Measurements from ENCODE around the gene CLDN4.
"Not testable (repeated sequence)": the region's sequence is repeated elsewhere in the genome, so short reads cannot be mapped to it uniquely, and the experiment has no call there.

CLDN4 gene

DNA sequence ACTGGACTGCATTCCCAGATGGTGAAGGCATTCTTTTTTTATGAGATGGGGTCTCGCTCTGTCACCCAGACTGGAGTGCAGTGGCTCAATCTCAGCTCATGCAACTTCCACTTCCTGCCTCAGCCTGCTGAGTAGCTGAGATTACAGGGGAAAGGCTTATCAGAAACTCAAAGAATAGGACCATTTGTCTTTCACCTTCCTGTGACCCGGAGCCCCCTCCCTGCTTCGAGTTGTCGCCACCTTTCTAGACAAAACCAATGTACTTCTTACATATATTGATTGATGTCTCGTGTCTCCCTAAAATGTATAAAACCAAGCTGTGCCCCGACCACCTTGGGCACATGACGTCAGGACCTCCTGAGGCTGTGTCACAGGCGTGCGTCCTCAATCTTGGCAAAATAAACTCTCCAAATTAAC, 13.3 kb downstream of the CLDN4 start:
- TF ChIP-seq TARDBP (IDR thresholded peaks at IDR 0.05) (no peak), FOXK2 (IDR thresholded peaks at IDR 0.05) (no peak), ZNF384 (IDR thresholded peaks at IDR 0.05) (no peak), SP1 (IDR thresholded peaks at IDR 0.05) (no peak)
- POLR2A ChIA-PET = no interaction called here

DNA sequence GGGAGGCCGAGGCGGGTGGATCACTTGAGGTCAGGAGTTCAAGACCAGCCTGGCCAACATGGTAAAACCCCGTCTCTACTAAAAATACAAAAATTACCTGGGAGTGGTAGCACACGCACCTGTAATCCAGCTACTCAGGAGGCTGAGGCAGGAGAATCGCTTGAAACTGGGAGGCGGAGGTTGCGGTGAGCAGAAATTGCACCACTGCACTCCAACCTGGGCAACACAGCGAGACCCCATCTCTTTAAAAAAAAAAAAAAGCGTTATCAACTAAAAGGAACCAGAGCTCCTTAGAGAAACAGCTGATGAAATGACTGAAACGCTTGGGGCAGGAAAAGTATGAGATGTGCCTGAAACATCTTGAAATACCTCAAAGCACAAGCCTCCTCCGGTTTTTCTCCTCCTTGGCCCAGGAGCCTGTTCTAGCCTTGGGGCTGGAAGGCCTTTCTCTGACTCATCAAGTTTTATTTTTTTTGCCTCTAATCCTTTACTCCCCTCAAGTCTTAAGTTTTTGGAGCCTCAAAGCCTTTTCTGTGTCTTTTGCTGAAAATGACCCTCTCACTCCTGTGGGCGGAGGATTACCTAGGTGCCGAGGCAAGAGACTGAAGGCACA, 14.2 kb downstream of the CLDN4 start:
- ChIA-PET POLR2A (no interaction called here), CTCF (interaction anchor here (0.6 to 0.7 kb wide), 2 partner anchors 11 to 23 kb away, joined by 3 to 5 read pairs; no protein-coding TSS in a partner anchor)

More for the DNA sequence above, 13.3 kb downstream of the CLDN4 start:
- DNase-seq (ENCODE audit: extremely low spot score) = no peak
- CTCF ChIA-PET = interaction anchor here (0.7 kb wide), 2 partner anchors 24 to 310 kb away, joined by 3 to 5 read pairs; no protein-coding TSS in a partner anchor

GRCh38 chr7:73845701-73846195, 15.0 kb downstream of the CLDN4 start:
- POLR2A ChIA-PET; CTCF ChIA-PET; DNase-seq (ENCODE audit: extremely low spot score): not testable (repeated sequence)

More for the DNA sequence above, 14.2 kb downstream of the CLDN4 start:
- no peak for DNase-seq (ENCODE audit: extremely low spot score)
- TF ChIP-seq ELF4 (IDR thresholded peaks at IDR 0.05) (no peak), SUZ12 (IDR thresholded peaks at IDR 0.05) (no peak), FOXA1 (IDR thresholded peaks at IDR 0.05) (no peak), ARNT (IDR thresholded peaks at IDR 0.05) (no peak), L3MBTL2 (conservative IDR thresholded peaks at IDR 0.05) (no peak), PKNOX1 (IDR thresholded peaks at IDR 0.05) (no peak), SP1 (IDR thresholded peaks at IDR 0.05) (no peak), NFRKB (IDR thresholded peaks at IDR 0.05) (no peak), CTBP1 (IDR thresholded peaks at IDR 0.05; ENCODE audit: borderline replicate concordance) (no peak), HDGF (IDR thresholded peaks at IDR 0.05; ENCODE audit: borderline replicate concordance) (no peak)

GRCh38 chr7:73847941-73848723, 17.3 kb downstream of the CLDN4 start:
- TF ChIP-seq BHLHE40 (IDR thresholded peaks at IDR 0.05; ENCODE audit: borderline replicate concordance) (no peak), L3MBTL2 (conservative IDR thresholded peaks at IDR 0.05) (no peak), SP1 (IDR thresholded peaks at IDR 0.05) (no peak), FOXM1 (IDR thresholded peaks at IDR 0.05; ENCODE audit: borderline replicate concordance) (no peak), ELF4 (IDR thresholded peaks at IDR 0.05) (no peak), TARDBP (IDR thresholded peaks at IDR 0.05) (no peak), ZNF384 (IDR thresholded peaks at IDR 0.05) (no peak), NFRKB (IDR thresholded peaks at IDR 0.05) (no peak), LEF1 (IDR thresholded peaks at IDR 0.05; ENCODE audit: borderline replicate concordance) (no peak), FOXA1 (IDR thresholded peaks at IDR 0.05) (no peak), FOXK2 (IDR thresholded peaks at IDR 0.05) (no peak), ARNT (IDR thresholded peaks at IDR 0.05) (no peak), PKNOX1 (IDR thresholded peaks at IDR 0.05) (no peak), SUZ12 (IDR thresholded peaks at IDR 0.05) (no peak), HDGF (IDR thresholded peaks at IDR 0.05; ENCODE audit: borderline replicate concordance) (no peak)
- POLR2A ChIA-PET = no interaction called here
- no peak for DNase-seq (ENCODE audit: extremely low spot score)
- CTCF ChIA-PET = no interaction called here

GRCh38 chr7:73850781-73851207, 20.0 kb downstream of the CLDN4 start:
- POLR2A ChIA-PET = interaction anchor here (0.7 to 1.5 kb wide), 7 partner anchors 9 to 112 kb away, joined by 3 to 13 read pairs (median 4); partner anchors contain the start of genes ABHD11 and METTL27
- no peak for TF ChIP-seq ELF4 (IDR thresholded peaks at IDR 0.05)
- no peak for TF ChIP-seq CTBP1 (IDR thresholded peaks at IDR 0.05; ENCODE audit: borderline replicate concordance)
- no peak for TF ChIP-seq HDGF (IDR thresholded peaks at IDR 0.05; ENCODE audit: borderline replicate concordance)
- no peak for TF ChIP-seq BHLHE40 (IDR thresholded peaks at IDR 0.05; ENCODE audit: borderline replicate concordance)
- TF ChIP-seq L3MBTL2 (conservative IDR thresholded peaks at IDR 0.05) = no peak
- TF ChIP-seq LEF1 (IDR thresholded peaks at IDR 0.05; ENCODE audit: borderline replicate concordance) = no peak
- no peak for TF ChIP-seq SP1 (IDR thresholded peaks at IDR 0.05)
- no peak for TF ChIP-seq FOXM1 (IDR thresholded peaks at IDR 0.05; ENCODE audit: borderline replicate concordance)
- TF ChIP-seq ZNF384 (IDR thresholded peaks at IDR 0.05) = no peak
- TF ChIP-seq PKNOX1 (IDR thresholded peaks at IDR 0.05) = no peak
- TF ChIP-seq SUZ12 (IDR thresholded peaks at IDR 0.05) = no peak
- no peak for DNase-seq (ENCODE audit: extremely low spot score)
- CTCF ChIA-PET = interaction anchor here (0.8 to 1.1 kb wide), 6 partner anchors 8 to 245 kb away, joined by 3 to 6 read pairs (median 4); no protein-coding TSS in a partner anchor
